ENCODE data around the gene FAM131A. TPM values are rescaled to one million over a fixed set of nuclear protein-coding genes. Genes with fewer than 3 reads are reported as not detected.

The FAM131A gene
- total and polyA plus RNA-seq, 9 of the 15 experiments (the other 6 are each of a cell fraction or from before 2014, with no cell fraction given), result 0.48 to 11.1 (median 4.3) TPM

DNA sequence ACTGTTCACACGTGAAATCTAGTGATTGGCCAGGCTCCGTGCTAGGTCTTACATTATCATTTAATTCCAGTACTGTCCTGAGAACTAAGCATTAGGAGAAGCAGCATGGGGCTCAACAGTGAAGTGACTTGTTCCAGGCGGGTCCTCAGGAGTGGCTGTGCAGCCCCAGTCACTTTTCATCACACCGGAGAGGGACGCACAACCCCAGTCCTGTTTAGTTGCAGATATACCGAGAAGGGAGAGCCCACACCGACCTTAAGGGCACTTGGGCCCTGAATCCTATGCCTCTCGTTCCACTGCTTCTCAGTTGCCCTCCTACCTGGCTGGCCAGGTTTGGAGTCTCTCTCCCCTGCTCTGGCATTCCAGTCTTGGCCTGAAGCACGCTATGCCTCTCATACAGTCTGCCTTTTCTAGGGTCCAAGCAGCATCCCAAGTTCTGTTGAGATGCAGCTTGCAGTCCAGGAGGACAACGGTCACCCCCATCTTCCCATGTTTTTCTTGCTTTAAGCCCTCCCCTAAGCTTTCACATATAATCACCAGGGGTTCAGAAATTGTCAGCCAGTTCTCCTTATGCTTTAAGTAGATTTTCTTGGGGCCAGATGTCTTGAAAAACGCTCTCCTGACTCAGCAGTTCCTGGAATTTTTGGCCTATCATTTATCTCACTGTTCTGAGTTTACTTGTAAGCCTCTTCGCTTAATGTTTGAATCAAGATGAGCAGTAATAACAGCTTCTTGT, 10.1 kb downstream of the FAM131A start (continued):
- TF ChIP-seq CUX1 (CRISPR knock-in tag; IDR thresholded peaks at IDR 0.05) (no peak), ZNF644 (tag; IDR thresholded peaks at IDR 0.05; ENCODE audit: low read depth) (no peak), ZNF431 (CRISPR knock-in tag; IDR thresholded peaks at IDR 0.05) (no peak), FOXP1 (CRISPR knock-in tag; IDR thresholded peaks at IDR 0.05) (no peak), SMAD4 (CRISPR knock-in tag; conservative IDR thresholded peaks at IDR 0.05) (no peak), TRIM24 (IDR thresholded peaks at IDR 0.05) (0 out of 4 replicates have a peak, but pooled peaks of 1 of the 2 experiments have one; percentile 34), C11orf30 (IDR thresholded peaks at IDR 0.05; ENCODE audit: low read depth) (peak; percentile 99), ZNF589 (CRISPR knock-in tag; IDR thresholded peaks at IDR 0.05; ENCODE audit: low read depth) (no peak), KAT7 (CRISPR knock-in tag; IDR thresholded peaks at IDR 0.05; ENCODE audit: borderline replicate concordance) (no peak), EP300 (IDR thresholded peaks at IDR 0.05; ENCODE audit: low read length) (peak; percentile 64; the same call in 1 of the 2 replicates), CBX1 (IDR thresholded peaks at IDR 0.05; ENCODE audit: low read depth) (no peak)
- TF ChIP-seq, protein P1, sequence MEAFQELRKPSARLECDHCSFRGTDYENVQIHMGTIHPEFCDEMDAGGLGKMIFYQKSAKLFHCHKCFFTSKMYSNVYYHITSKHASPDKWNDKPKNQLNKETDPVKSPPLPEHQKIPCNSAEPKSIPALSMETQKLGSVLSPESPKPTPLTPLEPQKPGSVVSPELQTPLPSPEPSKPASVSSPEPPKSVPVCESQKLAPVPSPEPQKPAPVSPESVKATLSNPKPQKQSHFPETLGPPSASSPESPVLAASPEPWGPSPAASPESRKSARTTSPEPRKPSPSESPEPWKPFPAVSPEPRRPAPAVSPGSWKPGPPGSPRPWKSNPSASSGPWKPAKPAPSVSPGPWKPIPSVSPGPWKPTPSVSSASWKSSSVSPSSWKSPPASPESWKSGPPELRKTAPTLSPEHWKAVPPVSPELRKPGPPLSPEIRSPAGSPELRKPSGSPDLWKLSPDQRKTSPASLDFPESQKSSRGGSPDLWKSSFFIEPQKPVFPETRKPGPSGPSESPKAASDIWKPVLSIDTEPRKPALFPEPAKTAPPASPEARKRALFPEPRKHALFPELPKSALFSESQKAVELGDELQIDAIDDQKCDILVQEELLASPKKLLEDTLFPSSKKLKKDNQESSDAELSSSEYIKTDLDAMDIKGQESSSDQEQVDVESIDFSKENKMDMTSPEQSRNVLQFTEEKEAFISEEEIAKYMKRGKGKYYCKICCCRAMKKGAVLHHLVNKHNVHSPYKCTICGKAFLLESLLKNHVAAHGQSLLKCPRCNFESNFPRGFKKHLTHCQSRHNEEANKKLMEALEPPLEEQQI (IDR thresholded peaks at IDR 0.05), result no peak
- TF ChIP-seq, protein P2, sequence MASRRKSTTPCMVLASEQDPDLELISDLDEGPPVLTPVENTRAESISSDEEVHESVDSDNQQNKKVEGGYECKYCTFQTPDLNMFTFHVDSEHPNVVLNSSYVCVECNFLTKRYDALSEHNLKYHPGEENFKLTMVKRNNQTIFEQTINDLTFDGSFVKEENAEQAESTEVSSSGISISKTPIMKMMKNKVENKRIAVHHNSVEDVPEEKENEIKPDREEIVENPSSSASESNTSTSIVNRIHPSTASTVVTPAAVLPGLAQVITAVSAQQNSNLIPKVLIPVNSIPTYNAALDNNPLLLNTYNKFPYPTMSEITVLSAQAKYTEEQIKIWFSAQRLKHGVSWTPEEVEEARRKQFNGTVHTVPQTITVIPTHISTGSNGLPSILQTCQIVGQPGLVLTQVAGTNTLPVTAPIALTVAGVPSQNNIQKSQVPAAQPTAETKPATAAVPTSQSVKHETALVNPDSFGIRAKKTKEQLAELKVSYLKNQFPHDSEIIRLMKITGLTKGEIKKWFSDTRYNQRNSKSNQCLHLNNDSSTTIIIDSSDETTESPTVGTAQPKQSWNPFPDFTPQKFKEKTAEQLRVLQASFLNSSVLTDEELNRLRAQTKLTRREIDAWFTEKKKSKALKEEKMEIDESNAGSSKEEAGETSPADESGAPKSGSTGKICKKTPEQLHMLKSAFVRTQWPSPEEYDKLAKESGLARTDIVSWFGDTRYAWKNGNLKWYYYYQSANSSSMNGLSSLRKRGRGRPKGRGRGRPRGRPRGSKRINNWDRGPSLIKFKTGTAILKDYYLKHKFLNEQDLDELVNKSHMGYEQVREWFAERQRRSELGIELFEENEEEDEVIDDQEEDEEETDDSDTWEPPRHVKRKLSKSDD (conservative IDR thresholded peaks at IDR 0.05; ENCODE audit: low read length), result no peak
